Heart right ventricle (tissue), 16 donors: ENCODE results near the gene PARD6A. TPM values are rescaled to one million over a fixed set of nuclear protein-coding genes. Genes with fewer than 3 reads are reported as not detected.

Experiments used
- ATAC-seq, 8 donors: fragments of 200-7000 bp; cut with Tn5 transposase; one replicate each; pipeline ENCODE4 v1.9.1; 2020; ENCODE audit warnings: mild to moderate bottlenecking in 8 of 8, moderate library complexity in 8 of 8, moderate number of reproducible peaks in 1 of 8
- DNase-seq, 2 donors: peaks; one replicate each; pipeline ENCODE4 v3.0.0-alpha.2; 2020
- H3K27ac ChIP-seq, 10 donors: fragments of 200-600 bp; sonication (generic) in 2 of 10; one replicate each; pipeline versions ENCODE4 v1.5.0 to v1.8.0; 2020 to 2022; ENCODE audit warnings: mild to moderate bottlenecking in 3 of 10
- H3K27me3 ChIP-seq, 7 donors: fragments of 200-600 bp; one replicate each; pipeline ENCODE4 v1.8.0; 2021 to 2022; ENCODE audit warnings: mild to moderate bottlenecking in 2 of 7
- H3K36me3 ChIP-seq, 9 donors: fragments of 200-600 bp; sonication (generic) in 1 of 9; one replicate each; pipeline versions ENCODE4 v1.5.0 to v1.8.0; 2020 to 2022; ENCODE audit warnings: mild to moderate bottlenecking in 2 of 9
- H3K4me1 ChIP-seq, 9 donors: fragments of 200-600 bp; sonication (generic) in 1 of 9; one replicate each; pipeline versions ENCODE4 v1.5.0 to v1.8.0; 2020 to 2022; ENCODE audit warnings: mild to moderate bottlenecking in 4 of 9
- H3K4me3 ChIP-seq, 10 donors: fragments of 200-600 bp; sonication (generic) in 2 of 10; one replicate each; pipeline versions ENCODE4 v1.5.0 to v1.8.0; 2020 to 2022; ENCODE audit warnings: mild to moderate bottlenecking in 7 of 10, moderate library complexity in 2 of 10
- H3K9me3 ChIP-seq, 11 donors: fragments of 200-600 bp in 10 of 11; sonication (generic) in 2 of 11; one replicate each; pipeline versions ENCODE4 v1.5.0 to v1.8.0; 2013 to 2022; ENCODE audit warnings: mild to moderate bottlenecking in 2 of 11, control low read depth in 1 of 11, moderate library complexity in 1 of 11
- WGBS, 2 donors: extraction: QIAGEN DNeasy Blood & Tissue Kit; methylation state at CpG; one replicate each; pipeline ENCODE4 v1.1.7; 2013; ENCODE audit warnings: inconsistent platforms in 1 of 2; 5-methylcytosine and 5-hydroxymethylcytosine counted together
- intact Hi-C, 10 donors: fragments of 100-400 bp; cut with DNase I; formaldehyde crosslinking; loops; one replicate each; pipeline versions ENCODE4 v1.11.1 to v1.14.2; 2022
- polyA plus RNA-seq, 2 donors: library from polyadenylated mRNA; stranded (reverse); fragments of 200-250 nt; gene quantifications; one replicate each; pipeline ENCODE4 v1.2.3, GENCODE V29; 2013
- total RNA-seq, 10 donors: library from RNA; stranded (reverse); fragmentation: NEBNext Ultra II Directional in 3 of 10; extraction: Animal tissue kit (Norgen Biotek cat#: 25700) in 3 of 10; gene quantifications; one replicate each; pipeline versions ENCODE4 v1.2.1 to v1.2.4, GENCODE V29; 2021 to 2023
- TF ChIP-seq, protein P1 (sequence below), 9 donors: fragments of 200-600 bp; sonication (generic) in 2 of 9; IDR thresholded peaks; one replicate each; pipeline versions ENCODE4 v1.5.0 to v1.8.0; 2021 to 2022; ENCODE audit warnings: antibody characterized with exemption in 9 of 9, mild to moderate bottlenecking in 5 of 9, moderate library complexity in 1 of 9
- donor health status: Arrhythmogenic right ventricular cardiomyopathy.
- donor health status: ischemic (EF 13 %, LVEDD 7.1; RV severe dilation, severe dysfunction).
- donor health status: healthy with polysubstance abuse.
- donor health status: DM: no; HTN: yes; CAD: no.
- donor health status: DM: no; HTN: no; CAD: no.
- donor health status: ischemic (EF 25% LVEDD 6.9; RV normal size, moderate dysfunction).
- donor health status: ischemic (EF 25% LVEDD 5.7; RV mildly dilated, moderate dysfunction).
- donor health status: healthy.
- donor health status: DM: yes; HTN: yes; CAD: no.
- donor health status: Ischemic cardiomyopathy.
- donor health status: ischemic (EF 35%, LVEDD 5.7; RV mildly dilated, moderate dysfunction).
- donor health status: nonischemic (EF 11% LVEDD 7.7; RV severe dilation, severe dysfunction).
- donor health status: DM: yes; HTN: yes; CAD: no.
- donor health status: PGD.
- donor health status: ischemic (EF 29% LVEDD 5.4; RV normal size, mild dysfunction).
- donor health status: nonischemic (EF 23%, LVEDD 6.1; RV moderate dilation, normal function).

Gene PARD6A
- total and polyA plus RNA-seq, 12 donors: 1.7 to 5.9 (median 2.4) TPM

DNA sequence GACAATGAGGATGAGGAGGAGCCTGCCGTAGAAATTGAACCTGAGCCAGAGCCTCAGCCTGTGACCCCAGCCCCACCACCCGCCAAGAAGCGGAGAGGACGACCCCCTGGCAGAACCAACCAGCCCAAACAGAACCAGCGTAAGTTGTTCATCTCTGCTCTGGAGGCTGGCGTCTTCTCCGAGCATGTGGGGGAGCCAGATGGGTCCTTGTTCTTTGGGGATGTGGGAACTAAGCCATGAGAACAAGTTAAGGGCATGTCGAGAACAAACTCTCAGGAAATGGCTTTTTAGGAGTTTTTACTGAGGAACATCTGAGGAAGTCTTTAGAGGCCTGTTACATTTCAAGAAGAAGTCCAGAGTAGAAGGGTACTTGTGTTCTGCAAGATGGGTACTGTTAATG is 24.0 kb upstream of the PARD6A start:
- H3K27me3 ChIP-seq: no peaks in the 10 kb centered on the region
- ATAC-seq (no peak), DNase-seq (no peak)
- TF ChIP-seq, protein P1, sequence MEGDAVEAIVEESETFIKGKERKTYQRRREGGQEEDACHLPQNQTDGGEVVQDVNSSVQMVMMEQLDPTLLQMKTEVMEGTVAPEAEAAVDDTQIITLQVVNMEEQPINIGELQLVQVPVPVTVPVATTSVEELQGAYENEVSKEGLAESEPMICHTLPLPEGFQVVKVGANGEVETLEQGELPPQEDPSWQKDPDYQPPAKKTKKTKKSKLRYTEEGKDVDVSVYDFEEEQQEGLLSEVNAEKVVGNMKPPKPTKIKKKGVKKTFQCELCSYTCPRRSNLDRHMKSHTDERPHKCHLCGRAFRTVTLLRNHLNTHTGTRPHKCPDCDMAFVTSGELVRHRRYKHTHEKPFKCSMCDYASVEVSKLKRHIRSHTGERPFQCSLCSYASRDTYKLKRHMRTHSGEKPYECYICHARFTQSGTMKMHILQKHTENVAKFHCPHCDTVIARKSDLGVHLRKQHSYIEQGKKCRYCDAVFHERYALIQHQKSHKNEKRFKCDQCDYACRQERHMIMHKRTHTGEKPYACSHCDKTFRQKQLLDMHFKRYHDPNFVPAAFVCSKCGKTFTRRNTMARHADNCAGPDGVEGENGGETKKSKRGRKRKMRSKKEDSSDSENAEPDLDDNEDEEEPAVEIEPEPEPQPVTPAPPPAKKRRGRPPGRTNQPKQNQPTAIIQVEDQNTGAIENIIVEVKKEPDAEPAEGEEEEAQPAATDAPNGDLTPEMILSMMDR (IDR thresholded peaks at IDR 0.05): no peak
- H3K36me3 ChIP-seq: peaks cover 0 to 84% (median 35%) of the 10 kb centered on the region in 9 donors
- H3K27ac ChIP-seq: no peak overlapping the region
- no peaks in the 10 kb centered on the region for H3K9me3 ChIP-seq
- no peak overlapping the region for H3K4me3 ChIP-seq
- whole genome bisulfite sequencing, 2 donors: 89 to 94% methylated on average over 8 of the region's 8 CpGs
- peaks cover 0 to 24% (median 9%) of the 10 kb centered on the region in 9 donors for H3K4me1 ChIP-seq
- intact Hi-C loops: loop anchor here in 1 of 10 donors (5.0 kb wide), 1 partner anchor 54 kb away; no protein-coding TSS in a partner anchor

DNA sequence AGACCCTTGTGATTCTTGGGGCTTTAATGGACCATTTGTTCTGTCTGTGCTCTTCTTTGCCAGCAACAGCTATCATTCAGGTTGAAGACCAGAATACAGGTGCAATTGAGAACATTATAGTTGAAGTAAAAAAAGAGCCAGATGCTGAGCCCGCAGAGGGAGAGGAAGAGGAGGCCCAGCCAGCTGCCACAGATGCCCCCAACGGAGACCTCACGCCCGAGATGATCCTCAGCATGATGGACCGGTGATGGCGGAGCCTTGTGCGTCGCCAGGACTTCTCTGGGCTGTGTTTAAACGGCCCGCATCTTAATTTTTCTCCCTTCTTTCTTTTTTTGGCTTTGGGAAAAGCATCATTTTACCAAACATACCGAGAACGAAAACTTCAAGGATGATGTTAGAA is 23.1 kb upstream of the PARD6A start:
- Histone ChIP-seq H3K27ac (no peak overlapping the region), H3K4me1 (peaks cover 0 to 24% (median 9%) of the 10 kb centered on the region in 9 donors), H3K9me3 (no peaks in the 10 kb centered on the region), H3K36me3 (peaks cover 0 to 75% (median 35%) of the 10 kb centered on the region in 9 donors), H3K4me3 (no peak overlapping the region), H3K27me3 (no peaks in the 10 kb centered on the region)
- intact Hi-C loops: loop anchor here in 1 of 10 donors (5.0 kb wide), 1 partner anchor 55 kb away; no protein-coding TSS in a partner anchor
- TF ChIP-seq, protein P1 (IDR thresholded peaks at IDR 0.05): no peak
- DNase-seq (no peak), ATAC-seq (no peak)
- 84 to 91% methylated on average over 12 of the region's 12 CpGs for WGBS, 2 donors

DNA sequence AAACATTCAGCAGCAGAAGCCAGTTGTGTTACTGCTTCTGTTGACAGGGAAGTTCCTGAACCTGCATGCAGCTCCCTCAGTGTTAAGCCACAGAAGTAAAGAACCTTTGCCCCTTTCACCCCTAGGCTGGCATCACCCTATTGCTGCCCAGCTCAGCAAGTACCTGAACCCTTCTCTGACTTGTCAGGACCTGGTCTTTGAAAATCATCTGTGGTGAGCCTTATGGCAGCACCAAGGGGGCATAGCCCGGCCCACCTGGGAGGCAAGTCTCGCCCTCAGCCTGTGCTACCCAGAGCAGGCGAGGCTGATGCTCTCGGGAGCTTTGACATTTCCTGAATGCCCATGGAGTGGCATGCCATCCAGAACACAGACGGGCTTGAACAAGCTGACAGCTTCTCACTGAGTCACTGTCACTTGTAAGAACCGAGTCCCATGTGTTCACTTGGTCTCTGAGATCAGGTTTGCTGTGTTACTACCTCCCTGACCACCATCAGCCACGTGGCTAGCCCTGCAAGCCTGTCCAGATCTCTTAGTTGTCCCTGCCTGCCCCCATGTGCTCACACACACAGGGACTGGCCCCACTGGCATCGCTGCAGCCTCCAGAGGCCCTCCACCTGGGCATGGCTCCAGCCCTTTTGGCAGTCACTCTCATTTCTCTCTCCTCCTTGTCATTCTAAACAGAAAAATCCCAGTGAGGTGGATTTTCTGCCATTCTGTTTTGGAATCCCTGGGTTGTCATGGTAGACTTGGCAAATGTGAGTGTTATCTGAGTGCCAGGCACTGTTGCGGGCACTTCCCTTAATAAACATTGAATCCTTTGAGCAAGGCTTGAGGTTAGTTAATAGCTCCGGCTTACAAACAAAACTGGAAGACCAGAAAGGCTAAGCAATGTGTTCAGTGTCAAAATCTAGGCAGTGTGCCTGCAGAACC is 18.7 kb upstream of the PARD6A start:
- Histone ChIP-seq H3K27me3 (peaks cover 9 to 28% (median 23%) of the 10 kb centered on the region in 7 donors), H3K27ac (peak overlapping the region in 7 of 10 donors; percentile 25 to 58 (median 37)), H3K4me3 (no peak overlapping the region), H3K9me3 (no peaks in the 10 kb centered on the region), H3K36me3 (peaks cover 0 to 31% (median 19%) of the 10 kb centered on the region in 9 donors), H3K4me1 (peaks cover 0 to 37% (median 17%) of the 10 kb centered on the region in 9 donors)
- 33 to 53% methylated on average over 10 of the region's 10 CpGs for WGBS, 2 donors
- DNase-seq (peak; percentile 78 to 81), ATAC-seq (peak; percentile 72 to 97 (median 91))
- intact Hi-C loops: loop anchor here in 9 of 10 donors (2.0 to 10.0 kb wide), 5 partner anchors 75 to 121 kb away; partner anchors contain the start of gene CTCF (in 5 of the 9)
- TF ChIP-seq, protein P1 (IDR thresholded peaks at IDR 0.05): peak in 1 of 9 donors; percentile 11

DNA sequence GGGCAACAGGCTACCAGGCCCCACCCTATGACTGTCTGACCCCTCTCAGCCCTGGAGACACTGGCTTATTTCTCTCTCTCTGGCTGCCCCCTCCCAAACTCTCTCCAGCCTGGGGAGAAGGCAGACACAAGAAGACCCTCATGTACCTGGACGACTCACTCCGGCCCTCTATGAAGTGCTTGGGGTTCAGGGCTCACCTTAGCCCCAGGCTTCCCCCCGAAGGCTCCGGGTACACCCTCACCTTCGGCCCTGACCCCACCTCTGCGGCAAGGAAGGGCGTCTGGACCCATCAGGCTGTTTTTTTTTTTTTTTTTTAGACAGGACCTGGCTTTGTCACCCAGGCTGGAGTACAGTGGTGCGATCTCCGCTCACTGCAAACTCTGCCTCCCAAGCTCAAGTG is 16.7 kb upstream of the PARD6A start:
- DNase-seq: no peak
- peaks cover 0 to 47% (median 19%) of the 10 kb centered on the region in 9 donors for H3K4me1 ChIP-seq
- TF ChIP-seq, protein P1 (IDR thresholded peaks at IDR 0.05): no peak
- 88 to 93% methylated on average over 9 of the region's 9 CpGs for WGBS, 2 donors
- intact Hi-C loops: loop anchor here in 9 of 10 donors (2.0 to 10.0 kb wide), 5 partner anchors 77 to 123 kb away; partner anchors contain the start of gene CTCF (in 5 of the 9)
- H3K36me3 ChIP-seq: peaks cover 0 to 11% (median 2%) of the 10 kb centered on the region in 9 donors
- no peak for ATAC-seq
- H3K4me3 ChIP-seq: no peak overlapping the region
- H3K27me3 ChIP-seq: peaks cover 22 to 48% (median 43%) of the 10 kb centered on the region in 7 donors
- no peak overlapping the region for H3K27ac ChIP-seq
- no peaks in the 10 kb centered on the region for H3K9me3 ChIP-seq
